Activated T-cell treated with anti-CD3 and anti-CD28 coated beads for 24 hours (primary cell): Measurements from ENCODE around the gene LRRK2.
"Not testable (repeated sequence)": the region's sequence is repeated elsewhere in the genome, so short reads cannot be mapped to it uniquely, and the experiment has no call there.

ENCODE experiments used
- DNase-seq: peaks from one replicate; pipeline ENCODE4 v3.0.0-alpha.2; 2020; ENCODE audit warnings: low read depth

The LRRK2 gene

DNA sequence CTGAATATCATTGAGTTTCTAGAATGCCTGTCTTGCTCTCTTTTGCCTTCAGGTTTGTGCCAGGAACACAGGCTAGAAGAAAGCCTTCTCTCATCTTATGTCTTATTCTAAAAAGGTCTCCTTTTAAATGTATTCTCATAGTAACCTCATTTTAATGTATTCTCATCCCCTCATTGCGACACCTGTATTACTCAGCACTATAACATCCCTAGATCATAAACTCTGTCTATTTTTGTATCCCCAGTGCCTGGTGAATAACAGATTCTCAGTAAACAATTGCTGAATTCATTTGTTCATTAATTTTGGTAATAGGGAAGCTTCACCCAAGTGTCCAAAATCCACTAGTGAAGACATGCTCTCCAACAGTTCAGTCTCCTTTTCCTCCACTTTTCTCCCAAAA, 8.8 kb upstream of the LRRK2 start:
- no peak for DNase-seq

DNA sequence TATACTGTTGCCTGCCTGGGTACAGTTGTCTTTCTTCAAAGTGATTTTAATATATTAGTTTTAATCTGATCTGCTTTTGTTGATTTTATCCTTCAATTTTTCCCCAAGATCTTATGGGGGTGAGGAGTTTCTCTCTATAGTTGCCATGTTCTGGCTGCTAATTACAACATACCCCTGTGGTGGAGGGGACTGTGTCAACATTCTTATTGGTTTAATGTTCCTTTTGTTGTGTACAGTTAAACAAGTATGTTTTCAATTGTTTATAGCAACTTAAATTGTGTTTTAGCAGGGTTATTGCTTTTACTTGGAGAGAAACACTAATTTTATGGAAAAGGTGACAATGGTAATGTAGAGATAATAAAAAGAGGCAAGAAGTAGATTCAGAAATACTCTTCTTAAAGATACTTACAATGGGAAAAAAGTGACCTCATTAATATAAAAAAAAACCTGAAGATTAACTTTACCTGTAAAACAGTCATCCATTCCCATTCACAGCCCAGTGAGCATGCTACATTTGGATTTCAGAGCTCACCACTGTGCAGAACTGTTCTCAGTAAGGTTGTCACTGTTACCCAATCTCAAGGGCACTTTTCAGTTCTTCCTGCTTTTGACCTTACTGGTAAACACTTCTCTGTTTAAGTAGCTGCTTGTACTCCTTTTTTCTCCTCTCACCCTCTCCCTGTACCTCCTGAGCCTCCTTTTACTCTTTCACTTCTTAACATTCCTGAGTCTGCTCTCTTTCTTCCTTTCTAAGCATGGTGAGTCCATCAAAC, 8.1 kb upstream of the LRRK2 start:
- no peak for DNase-seq

DNA sequence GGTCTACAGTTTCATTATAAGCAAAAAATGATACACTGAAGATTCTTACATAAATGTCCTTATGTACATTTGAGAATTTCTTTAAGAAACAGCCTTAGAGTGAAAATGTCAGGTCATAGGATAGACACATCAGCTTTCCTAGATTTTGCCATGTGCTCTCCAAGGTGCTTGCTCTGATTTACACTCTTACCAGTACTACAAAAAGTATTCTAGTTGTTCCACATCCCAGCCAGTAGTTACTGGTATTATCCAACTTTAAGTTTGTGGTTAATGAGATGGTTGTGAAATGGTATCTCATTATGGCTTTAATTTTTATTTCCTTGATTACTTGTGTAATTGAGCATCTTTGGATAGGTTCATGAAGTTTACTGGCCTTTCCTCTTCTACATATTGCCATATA, 5.0 kb upstream of the LRRK2 start:
- DNase-seq: no peak

DNA sequence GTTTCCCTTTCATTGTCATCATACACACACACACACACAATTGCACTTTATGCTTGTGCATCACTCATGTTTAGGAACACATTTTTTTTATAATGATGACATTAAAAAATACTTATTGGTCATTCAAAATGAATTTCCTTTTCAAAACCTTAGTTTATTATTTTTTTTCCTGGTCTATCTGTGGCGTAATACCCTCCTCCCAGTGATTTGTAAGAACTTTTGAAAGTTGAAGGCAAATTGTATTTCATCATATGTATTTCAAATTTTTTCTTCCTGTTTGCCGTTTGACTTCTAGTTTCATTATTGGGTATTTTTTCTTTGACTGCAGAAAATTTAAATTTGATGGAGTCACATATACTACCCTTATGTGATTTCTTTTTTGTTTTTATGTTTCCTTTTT, 2.5 kb upstream of the LRRK2 start:
- no peak for DNase-seq

DNA sequence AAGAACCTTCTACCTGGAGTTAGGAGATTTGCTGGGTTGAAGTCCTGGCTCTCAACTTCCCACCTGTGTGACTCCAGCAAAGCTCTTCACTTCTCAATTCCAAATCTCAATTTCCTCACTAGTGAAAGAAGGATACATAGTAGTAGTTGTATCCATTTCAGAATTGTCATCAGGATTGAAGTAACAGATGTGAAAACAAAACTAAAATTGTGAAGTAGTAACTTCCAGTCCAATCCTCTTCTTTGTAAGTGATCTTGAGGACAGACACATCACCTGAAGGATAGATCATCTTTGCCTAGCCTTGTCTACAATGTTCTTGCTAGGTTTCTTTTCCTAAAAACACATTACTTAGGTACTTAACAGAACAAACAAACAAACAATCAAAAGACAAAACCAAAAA, 1.2 kb upstream of the LRRK2 start:
- no peak for DNase-seq

DNA sequence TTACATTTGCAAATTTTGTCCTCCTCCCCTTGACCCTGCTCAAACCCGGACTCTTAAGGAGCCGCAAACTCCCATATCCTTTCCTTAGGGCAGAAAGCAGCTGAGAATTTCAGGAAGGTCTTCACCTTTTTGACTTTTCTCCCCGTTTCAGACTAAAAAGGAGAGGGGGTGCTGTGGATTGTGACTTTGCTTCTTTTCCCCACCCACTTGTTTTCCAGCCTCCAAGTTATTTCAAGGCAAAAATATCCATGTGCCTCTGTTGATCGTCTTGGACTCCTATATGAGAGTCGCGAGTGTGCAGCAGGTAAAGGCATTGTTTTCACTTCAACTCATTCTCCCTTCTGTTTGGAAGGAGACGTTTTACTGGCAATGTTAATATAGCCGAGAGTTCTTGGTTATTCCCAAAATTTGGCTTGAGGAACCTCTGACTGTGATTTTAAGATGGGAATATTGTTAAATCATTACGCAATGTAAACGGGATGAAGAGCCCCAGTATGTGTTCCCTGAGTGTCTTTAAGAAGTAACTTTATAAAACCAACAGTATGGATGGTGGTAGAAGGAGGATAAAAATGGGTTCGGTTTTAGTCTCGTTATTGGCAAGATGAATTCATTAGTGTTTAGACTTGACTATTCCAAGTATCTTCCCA, 663 bp downstream of the LRRK2 start:
- no peak for DNase-seq

DNA sequence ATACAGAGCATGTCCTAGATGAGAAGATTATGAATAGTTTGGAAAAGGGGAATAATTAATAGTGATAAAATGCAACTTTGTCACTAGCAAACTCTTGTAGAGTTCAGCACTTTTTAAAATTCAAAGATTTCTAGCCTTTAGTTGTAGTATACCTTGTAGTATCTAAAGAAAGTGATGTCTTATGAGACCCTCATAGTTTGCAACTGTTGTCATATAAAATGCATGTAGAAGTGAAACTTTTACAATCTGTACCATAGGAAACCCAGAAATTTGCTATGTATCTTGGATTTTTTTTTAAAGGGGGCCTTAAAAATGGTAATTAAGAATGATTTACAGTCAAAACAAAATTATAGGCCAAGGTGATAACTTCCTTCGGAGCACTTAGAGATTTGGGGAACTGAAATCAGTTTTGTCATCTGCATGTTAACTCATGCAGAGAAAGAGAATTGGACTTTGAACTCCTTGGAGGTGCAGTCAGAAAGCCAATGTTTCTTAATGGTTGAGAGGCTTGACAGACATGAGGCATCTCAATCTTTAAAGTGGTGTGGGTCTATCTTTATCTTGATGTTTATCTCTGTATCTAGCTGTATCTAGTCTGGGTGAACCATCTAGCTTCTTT, 1.3 kb downstream of the LRRK2 start:
- no peak for DNase-seq

DNA sequence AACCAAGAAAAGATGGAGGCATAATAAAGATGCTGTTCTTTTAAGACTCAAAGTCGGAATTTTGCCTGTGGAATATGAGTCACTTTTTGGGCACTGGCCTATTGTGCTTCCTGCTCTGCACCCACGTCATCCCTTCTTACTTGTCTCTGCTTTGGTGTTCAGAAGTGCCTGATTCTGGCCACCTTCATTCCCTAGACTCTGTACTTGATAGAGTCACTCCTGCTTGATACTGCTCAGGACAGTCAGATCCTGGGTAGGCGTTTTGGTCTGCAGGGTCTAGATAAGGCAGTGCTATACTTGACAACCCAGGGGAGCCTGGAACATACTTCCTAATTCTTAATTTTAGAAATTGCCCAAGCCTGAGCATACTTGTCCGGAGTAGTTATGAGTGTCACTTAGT, 1.9 kb downstream of the LRRK2 start:
- no peak for DNase-seq

DNA sequence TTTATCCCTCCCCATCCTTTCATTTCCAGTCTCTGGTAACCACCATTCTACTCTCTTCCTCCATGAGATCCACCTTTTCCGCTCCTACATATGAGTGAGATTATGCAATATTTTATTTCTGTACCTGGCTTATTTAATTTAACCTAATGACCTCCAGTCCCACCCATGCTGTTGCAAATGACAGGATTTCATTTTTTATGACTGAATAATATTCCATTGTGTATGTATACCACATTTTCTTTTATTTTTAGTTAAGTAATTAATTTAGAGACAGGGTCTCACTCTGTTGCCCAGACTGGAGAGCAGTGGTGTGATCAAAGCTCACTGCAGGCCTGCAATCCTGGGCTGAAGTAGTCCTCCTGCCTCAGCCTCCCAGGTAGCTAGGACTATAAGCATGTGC, 2.6 kb downstream of the LRRK2 start:
- DNase-seq: no peak

DNA sequence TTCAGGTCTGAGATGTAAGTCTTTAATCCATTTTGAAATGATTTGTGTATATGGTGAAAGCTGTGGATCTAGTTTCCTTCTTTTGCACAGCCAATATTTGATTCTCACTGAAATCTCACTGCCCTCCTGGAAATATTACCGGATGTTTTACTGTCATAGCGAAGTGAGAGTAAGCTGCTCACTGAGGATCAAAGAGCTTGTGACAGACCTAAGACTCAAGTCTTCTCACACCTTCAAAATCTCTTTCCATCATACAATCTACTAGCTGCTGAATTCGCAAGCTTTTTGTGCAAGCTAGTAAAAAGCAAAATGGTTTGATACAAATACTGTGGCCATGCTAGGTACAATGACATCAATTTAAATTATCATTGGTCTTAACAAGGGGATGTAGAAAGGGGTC, 3.9 kb downstream of the LRRK2 start:
- DNase-seq: no peak

DNA sequence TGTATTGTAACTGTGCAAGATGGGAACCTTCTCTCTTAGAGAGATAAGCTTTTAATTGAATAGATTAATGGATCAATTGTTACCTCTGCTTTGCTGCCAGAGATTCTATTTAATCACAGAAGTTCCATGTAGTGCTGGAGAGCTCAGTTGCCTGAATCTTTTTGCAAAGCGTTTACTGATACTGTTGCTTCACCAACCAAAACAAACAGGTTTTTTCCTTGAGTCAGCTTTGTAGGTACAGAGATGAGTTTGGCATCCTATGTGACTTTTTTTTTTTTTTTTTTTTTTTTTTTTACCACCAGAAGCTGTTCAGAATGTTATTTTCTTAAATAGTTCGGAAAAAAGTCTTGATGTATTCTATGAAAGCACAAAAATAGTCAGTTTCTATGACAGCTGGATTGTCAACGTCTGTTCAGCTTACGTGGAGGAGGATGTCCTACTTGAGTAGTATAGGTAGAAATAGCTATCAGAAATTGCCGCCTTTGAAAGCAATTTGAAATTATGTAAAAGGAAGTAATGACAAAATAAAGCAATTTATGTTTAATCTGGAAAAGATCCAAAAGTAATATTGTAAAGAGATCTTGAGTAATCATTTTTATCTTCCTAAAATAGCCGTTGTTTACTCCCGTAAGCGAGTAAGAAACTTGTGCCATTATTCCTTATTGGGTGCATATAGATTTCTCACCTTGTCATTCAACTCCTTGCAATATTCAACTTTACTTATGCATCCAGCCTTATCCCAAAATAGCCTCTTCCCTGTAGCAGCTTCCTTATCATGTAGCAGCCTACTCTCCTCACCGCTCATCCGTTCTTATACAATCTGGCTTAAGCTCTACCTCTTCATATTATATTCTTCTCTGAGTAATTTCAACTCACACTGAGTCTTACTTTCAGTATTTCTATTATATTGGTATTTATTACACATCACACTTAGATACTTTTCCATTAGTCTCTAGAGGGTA, 5.2 kb downstream of the LRRK2 start:
- no peak for DNase-seq

DNA sequence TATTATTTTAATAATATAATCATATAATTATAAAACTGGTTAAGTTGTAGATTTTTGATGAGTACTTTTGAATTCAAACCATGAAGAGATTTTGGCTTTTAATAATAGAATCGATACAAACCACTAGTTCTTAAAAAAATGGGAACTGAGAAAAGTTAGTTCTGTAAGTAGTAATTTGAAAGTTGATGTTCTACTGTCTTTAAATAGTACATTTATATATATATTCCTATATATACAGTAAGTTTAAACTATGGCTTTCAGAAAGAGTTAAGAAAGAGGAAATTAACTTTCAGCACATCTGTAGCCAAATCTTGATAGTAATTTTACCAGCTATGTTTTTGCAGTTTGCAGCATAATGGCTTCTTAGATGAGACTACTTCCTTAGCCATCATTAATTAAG, 7.8 kb downstream of the LRRK2 start:
- no peak for DNase-seq

DNA sequence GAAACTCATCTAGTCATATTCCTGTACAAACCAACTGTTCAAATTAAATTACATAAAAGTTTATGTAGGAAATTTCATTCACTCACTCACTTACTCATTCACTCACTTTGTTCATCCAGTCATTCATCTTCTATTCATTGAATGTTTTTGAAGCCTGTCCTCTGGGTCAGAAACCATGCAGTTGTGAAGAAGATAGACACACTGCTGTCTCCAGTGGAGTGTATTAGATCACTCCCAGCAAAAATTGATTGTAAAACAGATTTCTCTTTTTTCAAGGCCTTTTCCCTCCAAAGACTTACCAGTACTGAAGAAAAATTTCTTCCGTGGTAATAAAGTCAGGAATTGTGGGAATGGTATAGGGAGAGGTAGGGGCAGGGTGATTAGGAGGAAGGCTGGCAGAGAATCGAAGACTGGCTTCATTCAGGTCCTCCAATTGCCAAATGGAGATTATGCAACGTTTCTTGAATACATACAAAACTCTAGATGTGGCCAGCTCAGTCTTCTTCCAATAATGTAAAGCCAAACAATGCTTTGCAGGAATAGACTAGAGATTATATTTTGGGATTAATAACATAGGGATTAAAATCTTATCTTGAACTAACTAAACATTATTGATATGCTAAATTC, 9.1 kb downstream of the LRRK2 start:
- DNase-seq: no peak

DNA sequence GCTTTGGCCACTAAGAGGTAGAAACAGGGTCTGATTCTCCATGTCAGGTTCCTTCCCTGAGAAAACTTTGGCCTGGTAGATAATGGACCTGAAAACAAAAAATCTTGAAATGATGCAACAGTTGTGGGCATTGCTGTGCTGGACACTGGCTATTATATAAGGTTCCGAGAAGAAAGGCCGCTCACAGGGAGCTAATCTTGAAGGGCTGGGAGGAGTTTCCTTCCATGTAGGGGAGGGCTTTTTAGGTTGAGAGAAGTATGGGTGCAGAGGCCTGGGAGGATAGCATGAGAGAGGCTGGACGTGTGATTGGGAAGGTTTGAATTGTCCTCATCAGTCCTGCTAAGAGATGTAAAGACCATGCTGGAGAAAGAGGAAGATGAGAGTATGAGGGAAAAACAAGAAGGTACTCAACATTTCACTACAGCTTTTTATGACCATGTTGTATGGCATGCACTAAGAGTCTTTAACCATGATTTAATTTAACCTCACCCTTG, 11.6 kb downstream of the LRRK2 start:
- no peak for DNase-seq

DNA sequence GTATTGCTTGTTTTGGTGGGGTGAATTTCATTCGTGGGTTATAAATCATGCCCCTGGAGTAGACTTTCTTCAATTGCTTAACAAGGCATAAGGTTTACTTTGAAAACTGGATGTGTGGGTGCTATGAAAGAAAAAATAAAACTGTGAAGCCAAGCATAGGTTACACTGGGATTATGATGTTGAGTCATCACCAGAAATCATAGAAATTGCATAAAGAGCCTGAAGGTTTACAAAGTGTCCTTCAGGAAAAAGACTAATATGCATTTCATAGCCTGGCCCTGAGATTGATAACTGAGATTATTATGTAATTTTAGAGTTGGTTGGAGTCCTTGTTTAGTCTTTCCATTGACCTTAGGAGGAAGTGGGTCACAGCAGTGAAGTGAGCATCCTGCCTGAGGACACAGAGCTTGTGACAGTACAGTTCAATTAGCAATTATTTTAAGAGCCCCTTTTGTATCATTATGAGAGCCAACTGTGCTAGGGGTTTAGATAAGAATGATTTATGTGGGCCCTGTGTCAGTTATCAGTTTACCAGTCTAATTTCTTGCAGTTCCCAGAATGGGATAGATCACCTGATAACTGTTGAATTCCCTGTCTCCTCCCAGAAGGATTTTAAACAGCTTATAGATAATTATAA, 13.6 kb downstream of the LRRK2 start:
- DNase-seq: no peak

DNA sequence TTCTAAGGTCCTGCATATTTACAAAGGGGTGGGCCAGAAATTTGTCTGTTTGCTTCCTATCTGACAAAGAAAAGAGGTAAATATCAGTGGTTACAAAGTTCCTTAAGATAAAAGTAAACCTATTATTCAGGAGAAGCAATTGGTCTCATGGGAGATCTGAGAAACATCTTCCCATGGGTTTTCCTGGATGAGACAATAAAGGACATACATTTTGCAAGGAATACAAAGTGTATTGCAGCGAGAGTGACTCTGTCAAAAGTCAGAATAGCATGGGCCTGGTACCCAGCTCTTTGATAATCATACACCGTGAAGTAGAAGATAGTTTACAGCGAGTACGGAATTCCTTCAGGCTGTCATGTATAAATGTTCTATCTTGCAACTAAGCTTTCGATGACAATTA, 14.2 kb downstream of the LRRK2 start:
- no peak for DNase-seq

DNA sequence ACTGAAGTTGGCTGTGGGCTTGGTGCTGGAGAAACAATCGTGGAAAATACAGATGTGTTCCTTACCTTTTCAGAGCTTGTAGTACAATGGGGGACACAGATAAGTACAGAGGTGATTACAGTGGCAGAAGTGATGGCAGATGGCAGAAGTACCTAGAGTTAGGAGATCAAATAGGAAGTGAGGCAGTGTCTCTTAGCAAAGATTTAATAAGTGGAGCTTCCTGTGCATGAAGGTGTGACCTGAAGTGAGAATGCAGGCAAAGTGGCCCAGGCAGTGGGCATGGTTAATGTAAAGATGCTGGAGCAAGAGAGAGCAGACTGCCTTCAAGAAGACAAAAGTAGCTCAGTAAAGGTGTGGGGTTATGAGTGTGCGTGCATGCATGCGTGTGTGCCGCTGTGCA, 16.0 kb downstream of the LRRK2 start:
- DNase-seq: no peak

DNA sequence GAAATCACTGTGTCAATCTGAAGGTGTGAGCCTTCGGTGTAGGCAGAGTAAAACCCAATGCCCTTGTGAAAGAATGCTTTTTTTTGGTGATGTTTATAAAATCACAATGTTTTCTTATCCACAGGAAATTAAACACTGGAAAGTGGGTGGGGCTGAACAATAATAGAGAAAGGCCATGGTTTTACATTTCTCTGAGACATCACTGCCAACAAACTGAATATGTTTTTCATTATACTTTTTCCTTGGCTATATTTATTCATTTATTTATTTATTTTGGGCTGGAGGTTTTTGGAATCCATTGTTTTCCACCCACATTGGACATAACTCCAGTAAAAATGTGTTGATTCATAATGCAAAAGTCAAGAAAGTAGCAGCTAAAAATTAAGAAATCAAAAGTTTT, 16.9 kb downstream of the LRRK2 start:
- no peak for DNase-seq

DNA sequence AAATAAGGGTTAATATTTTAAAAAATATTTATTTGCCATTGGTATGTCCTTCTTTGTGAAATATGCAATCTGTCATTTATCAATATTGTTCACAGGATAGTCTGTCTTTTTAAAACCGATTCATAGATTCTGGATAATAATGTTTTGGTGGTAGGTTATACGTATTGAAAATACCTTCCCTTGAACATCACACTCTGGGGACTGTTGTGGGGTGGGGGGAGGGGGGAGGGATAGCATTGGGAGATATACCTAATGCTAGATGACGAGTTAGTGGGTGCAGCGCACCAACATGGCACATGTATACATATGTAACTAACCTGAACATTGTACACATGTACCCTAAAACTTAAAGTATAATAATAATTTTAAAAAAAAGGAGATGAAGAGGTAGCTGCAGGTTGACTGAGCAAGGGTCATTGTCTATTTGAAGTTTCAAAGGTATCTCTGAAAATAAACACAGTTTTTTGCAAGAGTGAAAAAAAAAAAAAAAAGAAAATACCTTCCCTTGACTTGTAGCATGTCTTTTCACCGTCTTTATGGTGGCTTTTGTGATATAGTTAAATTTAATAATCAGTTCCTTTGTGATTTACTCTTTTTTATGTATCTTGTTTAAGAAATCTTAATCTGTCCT, 19.8 kb downstream of the LRRK2 start:
- not testable (repeated sequence) for DNase-seq

DNA sequence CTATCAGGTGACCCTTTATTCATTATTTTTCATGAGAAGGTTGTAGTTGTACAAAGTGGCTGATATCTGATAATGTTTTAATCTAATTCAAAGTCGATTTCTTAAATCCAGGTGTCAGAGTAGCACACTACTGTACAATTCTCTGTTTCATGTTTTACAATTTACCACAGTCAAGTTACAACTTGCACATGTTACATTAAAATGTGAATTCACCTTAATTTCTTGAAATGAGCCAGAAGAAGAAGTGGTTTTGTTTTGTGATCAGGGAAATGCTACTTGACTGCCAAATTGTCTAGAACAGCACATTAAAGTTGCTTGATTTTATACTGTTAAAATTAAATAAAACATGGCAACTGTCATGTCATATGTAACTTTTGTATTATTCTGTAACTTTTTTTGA, 23.2 kb downstream of the LRRK2 start:
- DNase-seq: no peak
